ENCODE results near the gene SEMA3E.

The SEMA3E gene

GRCh38 chr7:83629117-83629880 is 19.6 kb downstream of the SEMA3E start:
- no peak overlapping the region for H3K4me3 ChIP-seq (ENCODE audit: low read depth, low read length)
- H3K36me3 ChIP-seq: no peaks in the 10 kb centered on the region
- no peaks in the 10 kb centered on the region for H3K9me3 ChIP-seq
- no peak for DNase-seq
- H3K4me1 ChIP-seq: no peaks in the 10 kb centered on the region
- H3K27me3 ChIP-seq: no peaks in the 10 kb centered on the region
- TF ChIP-seq CTCF (IDR thresholded peaks at IDR 0.05; ENCODE audit: low read depth, low read length): no peak

GRCh38 chr7:83617858-83618257 is 31.1 kb downstream of the SEMA3E start:
- Histone ChIP-seq H3K4me1 (no peaks in the 10 kb centered on the region), H3K9me3 (no peaks in the 10 kb centered on the region), H3K27me3 (no peaks in the 10 kb centered on the region), H3K4me3 (ENCODE audit: low read depth, low read length) (no peak overlapping the region), H3K36me3 (no peaks in the 10 kb centered on the region)
- TF ChIP-seq CTCF (IDR thresholded peaks at IDR 0.05; ENCODE audit: low read depth, low read length): no peak
- no peak for DNase-seq

GRCh38 chr7:83614112-83614511 is 34.8 kb downstream of the SEMA3E start:
- Histone ChIP-seq H3K4me1 (no peaks in the 10 kb centered on the region), H3K27me3 (no peaks in the 10 kb centered on the region), H3K4me3 (ENCODE audit: low read depth, low read length) (no peak overlapping the region), H3K9me3 (no peaks in the 10 kb centered on the region), H3K36me3 (no peaks in the 10 kb centered on the region)
- no peak for TF ChIP-seq CTCF (IDR thresholded peaks at IDR 0.05; ENCODE audit: low read depth, low read length)
- DNase-seq: no peak

GRCh38 chr7:83613232-83613631 is 35.7 kb downstream of the SEMA3E start:
- TF ChIP-seq CTCF (IDR thresholded peaks at IDR 0.05; ENCODE audit: low read depth, low read length): no peak
- Histone ChIP-seq H3K36me3 (no peaks in the 10 kb centered on the region), H3K4me1 (no peaks in the 10 kb centered on the region), H3K4me3 (ENCODE audit: low read depth, low read length) (no peak overlapping the region), H3K27me3 (no peaks in the 10 kb centered on the region), H3K9me3 (no peaks in the 10 kb centered on the region)
- no peak for DNase-seq

GRCh38 chr7:83611776-83612175 is 37.2 kb downstream of the SEMA3E start:
- Histone ChIP-seq H3K36me3 (no peaks in the 10 kb centered on the region), H3K4me3 (ENCODE audit: low read depth, low read length) (no peak overlapping the region), H3K27me3 (no peaks in the 10 kb centered on the region), H3K4me1 (no peaks in the 10 kb centered on the region), H3K9me3 (no peaks in the 10 kb centered on the region)
- DNase-seq: no peak
- no peak for TF ChIP-seq CTCF (IDR thresholded peaks at IDR 0.05; ENCODE audit: low read depth, low read length)

GRCh38 chr7:83610649-83611304 is 38.2 kb downstream of the SEMA3E start:
- no peak for DNase-seq
- Histone ChIP-seq H3K9me3 (no peaks in the 10 kb centered on the region), H3K4me3 (ENCODE audit: low read depth, low read length) (no peak overlapping the region), H3K27me3 (no peaks in the 10 kb centered on the region), H3K4me1 (no peaks in the 10 kb centered on the region), H3K36me3 (no peaks in the 10 kb centered on the region)
- no peak for TF ChIP-seq CTCF (IDR thresholded peaks at IDR 0.05; ENCODE audit: low read depth, low read length)

Measured in BE2C (cell line).